ENCODE data around the gene LMF1.

Gene LMF1

GRCh38 chr16:813204-813915 lies 157.4 kb downstream of the LMF1 start:
- TF ChIP-seq, protein P1, sequence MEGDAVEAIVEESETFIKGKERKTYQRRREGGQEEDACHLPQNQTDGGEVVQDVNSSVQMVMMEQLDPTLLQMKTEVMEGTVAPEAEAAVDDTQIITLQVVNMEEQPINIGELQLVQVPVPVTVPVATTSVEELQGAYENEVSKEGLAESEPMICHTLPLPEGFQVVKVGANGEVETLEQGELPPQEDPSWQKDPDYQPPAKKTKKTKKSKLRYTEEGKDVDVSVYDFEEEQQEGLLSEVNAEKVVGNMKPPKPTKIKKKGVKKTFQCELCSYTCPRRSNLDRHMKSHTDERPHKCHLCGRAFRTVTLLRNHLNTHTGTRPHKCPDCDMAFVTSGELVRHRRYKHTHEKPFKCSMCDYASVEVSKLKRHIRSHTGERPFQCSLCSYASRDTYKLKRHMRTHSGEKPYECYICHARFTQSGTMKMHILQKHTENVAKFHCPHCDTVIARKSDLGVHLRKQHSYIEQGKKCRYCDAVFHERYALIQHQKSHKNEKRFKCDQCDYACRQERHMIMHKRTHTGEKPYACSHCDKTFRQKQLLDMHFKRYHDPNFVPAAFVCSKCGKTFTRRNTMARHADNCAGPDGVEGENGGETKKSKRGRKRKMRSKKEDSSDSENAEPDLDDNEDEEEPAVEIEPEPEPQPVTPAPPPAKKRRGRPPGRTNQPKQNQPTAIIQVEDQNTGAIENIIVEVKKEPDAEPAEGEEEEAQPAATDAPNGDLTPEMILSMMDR (IDR thresholded peaks at IDR 0.05; ENCODE audit: extremely low read depth, missing control alignments), result peak; percentile 46
- DNase-seq (ENCODE audit: low spot score), result peak; percentile 84

GRCh38 chr16:808085-808386 lies 162.7 kb downstream of the LMF1 start:
- TF ChIP-seq, protein P1 (IDR thresholded peaks at IDR 0.05; ENCODE audit: extremely low read depth, missing control alignments), result no peak
- DNase-seq (ENCODE audit: low spot score), result no peak

- DNase-seq (ENCODE audit: low spot score), result peak; percentile 99
Measured at GRCh38 chr16:807347-808084, 163.3 kb downstream of the LMF1 start.

GRCh38 chr16:805474-805873 lies 165.3 kb downstream of the LMF1 start:
- TF ChIP-seq, protein P1 (IDR thresholded peaks at IDR 0.05; ENCODE audit: extremely low read depth, missing control alignments), result no peak
- no peak for DNase-seq (ENCODE audit: low spot score)

More at GRCh38 chr16:807347-808084, 163.3 kb downstream of the LMF1 start:
- TF ChIP-seq, protein P1 (IDR thresholded peaks at IDR 0.05; ENCODE audit: extremely low read depth, missing control alignments), result no peak

DNA sequence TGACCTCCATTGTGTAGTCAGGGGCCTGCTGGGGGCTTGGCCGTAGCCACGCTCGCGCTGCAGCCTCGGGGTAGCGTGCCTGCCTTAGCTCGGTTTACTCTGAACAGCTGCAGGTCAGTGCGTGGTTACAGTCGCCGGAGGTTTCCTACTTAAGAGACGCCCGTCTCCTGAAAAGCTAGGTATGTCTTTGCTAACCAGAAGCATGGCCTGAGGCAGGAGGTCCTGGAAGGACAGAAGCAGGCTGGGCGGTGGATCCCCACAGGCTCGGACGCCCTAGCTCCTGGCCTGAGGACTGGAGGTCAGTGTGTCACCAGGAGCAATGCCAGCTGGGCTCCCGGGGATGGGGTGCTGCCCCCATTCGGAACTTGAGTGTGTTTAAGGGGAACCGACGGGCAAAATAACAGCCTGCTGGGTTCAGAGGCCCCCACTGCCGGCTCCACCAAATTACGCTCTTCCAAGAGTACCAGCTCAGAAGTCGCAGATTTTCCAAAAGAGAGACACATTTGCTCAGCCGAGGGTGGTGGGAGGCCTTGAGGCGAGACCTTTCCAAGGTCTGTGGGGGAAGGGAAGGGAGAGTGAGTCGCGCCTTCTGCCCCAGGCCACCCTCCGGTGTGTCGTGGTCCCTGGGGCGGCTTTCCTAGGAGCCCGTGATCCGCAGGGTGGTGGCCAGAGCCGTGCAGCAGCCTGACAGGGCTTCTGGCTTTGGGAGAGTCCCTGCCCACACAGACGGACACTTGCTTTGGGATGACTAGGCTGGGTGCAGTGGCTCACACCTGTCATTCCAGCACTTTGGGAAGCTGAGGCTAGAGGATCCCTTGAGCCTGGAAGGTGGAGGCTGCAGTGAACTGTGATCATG lies 166.4 kb downstream of the LMF1 start:
- TF ChIP-seq, protein P1 (IDR thresholded peaks at IDR 0.05; ENCODE audit: extremely low read depth, missing control alignments), result no peak
- DNase-seq (ENCODE audit: low spot score), result no peak

- TF ChIP-seq, protein P1 (IDR thresholded peaks at IDR 0.05; ENCODE audit: extremely low read depth, missing control alignments), result no peak
- no peak for DNase-seq (ENCODE audit: low spot score)
Measured at GRCh38 chr16:803754-804080, 167.1 kb downstream of the LMF1 start.
